Endodermal cell (in vitro differentiated cells): Measurements from ENCODE around the gene SLC16A6. TPM values are rescaled to one million over a fixed set of nuclear protein-coding genes. Genes with fewer than 3 reads are reported as not detected.
"Not testable (repeated sequence)": the region's sequence is repeated elsewhere in the genome, so short reads cannot be mapped to it uniquely, and the experiment has no call there.

Experiments used
- DNase-seq: peaks from one replicate; pipeline ENCODE4 v3.0.0-alpha.2; 2017
- H3K27ac ChIP-seq: 2 replicates; pipeline ENCODE4 v1.5.1; 2013; ENCODE audit warnings: mild to moderate bottlenecking, low read depth, low read length, moderate library complexity
- H3K27me3 ChIP-seq: 2 replicates; pipeline ENCODE4 v1.6.1; 2013; ENCODE audit warnings: mild to moderate bottlenecking, low read length, moderate library complexity; ENCODE audit not compliant: insufficient read depth, control insufficient read depth, poor library complexity, severe bottlenecking
- H3K36me3 ChIP-seq: 2 replicates; pipeline ENCODE4 v1.7.0; 2013; ENCODE audit warnings: mild to moderate bottlenecking, low read length, moderate library complexity; ENCODE audit not compliant: control insufficient read depth, insufficient read depth
- H3K4me1 ChIP-seq: one replicate; pipeline ENCODE4 v1.7.0; 2013; ENCODE audit warnings: low read length; ENCODE audit not compliant: control insufficient read depth, insufficient read depth
- H3K4me3 ChIP-seq: 2 replicates; pipeline ENCODE4 v1.5.1; 2013; ENCODE audit warnings: mild to moderate bottlenecking, low read length, moderate library complexity
- H3K9ac ChIP-seq: 2 replicates; pipeline ENCODE4 v1.6.1; 2013; ENCODE audit warnings: mild to moderate bottlenecking, low read length, moderate library complexity; ENCODE audit not compliant: poor library complexity, severe bottlenecking; ENCODE audit errors: extremely low read depth
- H3K9me3 ChIP-seq: 2 replicates; pipeline ENCODE4 v1.6.1; 2013; ENCODE audit warnings: mild to moderate bottlenecking, low read length, moderate library complexity; ENCODE audit not compliant: control insufficient read depth
- H3K27ac Mint-ChIP-seq: 2 replicates; pipeline ENCODE4 v1.8.0; 2020; ENCODE audit warnings: mixed read lengths
- H3K27me3 Mint-ChIP-seq: 2 replicates; pipeline ENCODE4 v1.8.0; 2021; ENCODE audit warnings: mild to moderate bottlenecking, mixed read lengths; ENCODE audit not compliant: insufficient read depth
- H3K36me3 Mint-ChIP-seq: 2 replicates; pipeline ENCODE4 v1.8.0; 2020; ENCODE audit warnings: low read depth, mixed read lengths
- H3K4me1 Mint-ChIP-seq: 2 replicates; pipeline ENCODE4 v1.8.0; 2020; ENCODE audit warnings: mixed read lengths
- H3K4me3 Mint-ChIP-seq: 2 replicates; pipeline ENCODE4 v1.8.0; 2020; ENCODE audit warnings: mild to moderate bottlenecking, moderate library complexity, mixed read lengths
- H3K9me3 Mint-ChIP-seq: 2 replicates; pipeline ENCODE4 v1.8.0; 2020; ENCODE audit warnings: mild to moderate bottlenecking, mixed read lengths
- CTCF ChIP-seq: fragments of 200-600 bp; sonication (generic); conservative IDR thresholded peaks from 2 replicates; pipeline ENCODE4 v1.5.0; 2021; ENCODE audit warnings: antibody characterized with exemption, mild to moderate bottlenecking
- WGBS, 2 experiments: methylation state at CpG; one replicate each; pipeline versions ENCODE4 v1.1.5 to v1.1.7; 2013; ENCODE audit warnings: missing lambda C conversion rate in 2 of 2, mixed read lengths in 1 of 2; ENCODE audit not compliant: insufficient coverage in 1 of 2, insufficient read length in 1 of 2; 5-methylcytosine and 5-hydroxymethylcytosine counted together
- total RNA-seq, 2 donors: library from RNA; stranded (reverse); fragmentation: NEBNext Ultra II Directional in 1 of 2; extraction: Animal tissue kit (Norgen Biotek cat#: 25700) in 1 of 2; gene quantifications; 2 replicates in 1 of 2; 3 replicates in 1 of 2; pipeline ENCODE4 v1.2.1, GENCODE V29; 2021

The SLC16A6 gene
- total RNA-seq, 2 donors from 2014 or later = 0.18 to 0.58 TPM

- no peaks in the 10 kb centered on the region for H3K4me1 ChIP-seq
These were observed 30.7 kb downstream of the SLC16A6 start for GRCh38 chr17:68260051-68260762.

GRCh38 chr17:68259648-68259951 lies 31.3 kb downstream of the SLC16A6 start:
- not testable (repeated sequence) for H3K9ac ChIP-seq, H3K27me3 ChIP-seq, H3K4me1 ChIP-seq, H3K9me3 ChIP-seq, H3K27ac ChIP-seq, DNase-seq, H3K4me3 ChIP-seq, H3K4me1 Mint-ChIP-seq, H3K27ac Mint-ChIP-seq, H3K9me3 Mint-ChIP-seq, H3K27me3 Mint-ChIP-seq
- Mint-ChIP-seq H3K4me3 (peak overlapping the region; percentile 42), H3K36me3 (peaks cover 23% of the 10 kb centered on the region)
- H3K36me3 ChIP-seq = peaks cover 20% of the 10 kb centered on the region
- WGBS, 2 experiments = 85% methylated on average over 2 of the region's 3 CpGs; no CpG with 5 or more reads in 1 of the 2 experiments

More at GRCh38 chr17:68260051-68260762, 30.7 kb downstream of the SLC16A6 start:
- peaks cover 15% of the 10 kb centered on the region for H3K36me3 ChIP-seq
- Mint-ChIP-seq H3K27me3 (peaks cover 9% of the 10 kb centered on the region), H3K4me1 (peaks cover 2% of the 10 kb centered on the region), H3K4me3 (no peak overlapping the region), H3K9me3 (no peaks in the 10 kb centered on the region), H3K27ac (no peak overlapping the region), H3K36me3 (peaks cover 17% of the 10 kb centered on the region)
- H3K4me3 ChIP-seq = no peak overlapping the region
- no peaks in the 10 kb centered on the region for H3K9me3 ChIP-seq
- H3K9ac ChIP-seq = no peak overlapping the region
- WGBS, 2 experiments = 92 to 98% methylated on average over 5 to 9 of the region's 9 CpGs
- no peaks in the 10 kb centered on the region for H3K27me3 ChIP-seq
- DNase-seq = no peak
- no peak for TF ChIP-seq CTCF
- no peak overlapping the region for H3K27ac ChIP-seq

GRCh38 chr17:68258890-68259647 lies 31.9 kb downstream of the SLC16A6 start:
- not testable (repeated sequence) for H3K9me3 ChIP-seq, H3K9ac ChIP-seq, H3K4me1 ChIP-seq, H3K27me3 Mint-ChIP-seq, H3K4me1 Mint-ChIP-seq, H3K27me3 ChIP-seq, H3K27ac Mint-ChIP-seq, H3K9me3 Mint-ChIP-seq, H3K27ac ChIP-seq
- DNase-seq = peak; percentile 84
- peaks cover 26% of the 10 kb centered on the region for H3K36me3 ChIP-seq
- H3K4me3 ChIP-seq = peak overlapping the region; percentile 40
- 13 to 100% methylated on average over 1 to 30 of the region's 44 CpGs for WGBS, 2 experiments
- Mint-ChIP-seq H3K4me3 (peak overlapping the region; percentile 42), H3K36me3 (peaks cover 27% of the 10 kb centered on the region)

- Histone ChIP-seq H3K9me3 (no peaks in the 10 kb centered on the region), H3K36me3 (peaks cover 31% of the 10 kb centered on the region), H3K4me3 (no peak overlapping the region), H3K27me3 (no peaks in the 10 kb centered on the region), H3K27ac (no peak overlapping the region), H3K9ac (no peak overlapping the region), H3K4me1 (no peaks in the 10 kb centered on the region)
- Mint-ChIP-seq H3K9me3 (no peaks in the 10 kb centered on the region), H3K36me3 (peaks cover 37% of the 10 kb centered on the region), H3K27ac (no peak overlapping the region), H3K27me3 (peaks cover 9% of the 10 kb centered on the region), H3K4me1 (peaks cover 2% of the 10 kb centered on the region), H3K4me3 (no peak overlapping the region)
- TF ChIP-seq CTCF = no peak
- DNase-seq = no peak
These were observed 33.0 kb downstream of the SLC16A6 start for GRCh38 chr17:68257934-68258333.

GRCh38 chr17:68256701-68257100 lies 34.2 kb downstream of the SLC16A6 start:
- H3K9me3 Mint-ChIP-seq, H3K4me3 Mint-ChIP-seq, H3K9ac ChIP-seq, H3K9me3 ChIP-seq, H3K4me3 ChIP-seq, H3K27me3 ChIP-seq, H3K4me1 ChIP-seq, H3K27ac Mint-ChIP-seq, H3K4me1 Mint-ChIP-seq, H3K27me3 Mint-ChIP-seq, DNase-seq, H3K27ac ChIP-seq: not testable (repeated sequence)
- WGBS, 2 experiments = 97 to 100% methylated on average over 5 of the region's 5 CpGs
- H3K36me3 ChIP-seq = peaks cover 44% of the 10 kb centered on the region
- H3K36me3 Mint-ChIP-seq = peaks cover 44% of the 10 kb centered on the region
